GM19238 (cell line): ENCODE results near the gene HCRTR1.

Experiments
- DNase-seq: peaks from one replicate; pipeline ENCODE4 v3.0.0; 2011; ENCODE audit warnings: low spot score; ENCODE audit not compliant: insufficient read length

Gene HCRTR1

DNA sequence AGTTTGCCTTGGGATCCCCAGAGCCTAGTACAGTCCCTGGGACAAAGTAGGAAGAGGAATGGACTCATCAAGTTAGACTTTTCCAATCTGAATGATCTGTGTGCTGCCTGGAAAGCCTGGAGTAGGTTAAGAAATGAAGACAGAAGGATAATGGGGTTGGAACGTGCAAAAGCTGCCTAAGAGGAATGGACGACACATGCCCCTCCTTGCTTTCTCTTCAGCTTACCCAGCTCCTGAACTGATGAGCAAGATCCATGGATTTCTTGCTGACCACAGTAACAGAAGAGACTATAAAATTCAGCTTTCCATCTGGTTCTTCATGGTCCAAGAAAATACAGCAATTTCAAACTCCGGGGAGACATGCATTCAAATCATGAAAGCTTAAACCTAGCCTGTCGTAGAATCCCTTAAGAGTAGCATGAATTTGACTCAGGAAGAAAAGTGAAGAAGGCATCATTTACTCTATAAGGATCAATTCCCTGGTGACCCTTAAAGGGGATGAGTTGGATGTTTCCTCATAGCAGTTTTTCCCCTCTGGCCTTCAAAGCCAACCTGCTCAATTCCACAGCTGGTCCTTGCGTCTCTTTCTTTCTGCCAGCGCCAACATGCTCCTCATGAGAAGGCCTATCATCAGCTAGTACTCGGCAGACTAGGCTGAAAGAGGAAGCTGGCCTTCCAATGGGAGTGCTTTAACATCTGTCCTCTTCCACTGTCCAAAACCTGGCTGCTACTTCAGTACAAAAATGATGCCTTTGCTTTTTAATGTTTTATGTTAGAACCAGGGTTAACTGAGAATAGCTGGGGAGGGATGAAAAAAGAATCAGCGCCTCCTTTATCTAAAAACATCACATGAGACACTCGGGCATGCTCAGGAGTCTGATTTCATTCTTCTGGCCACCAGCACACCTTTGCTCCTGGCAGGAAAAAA, 32.9 kb downstream of the HCRTR1 start:
- DNase-seq, result no peak

DNA sequence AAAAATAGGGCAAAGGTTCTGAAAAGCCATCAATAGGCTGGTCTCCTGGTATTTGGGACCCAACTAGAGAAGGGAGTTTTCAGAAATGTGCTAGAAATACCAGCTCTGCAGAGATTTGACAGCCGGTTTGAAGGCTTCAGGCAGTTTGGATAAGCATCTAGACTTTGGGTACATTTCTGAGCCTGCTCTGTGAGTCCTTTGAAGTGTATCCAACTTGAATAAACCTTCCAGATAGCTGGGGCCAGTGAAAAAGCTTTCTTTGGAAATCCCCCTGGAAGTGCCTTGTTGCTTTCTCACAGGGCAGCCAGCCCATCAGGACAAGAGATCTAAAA, 33.6 kb downstream of the HCRTR1 start:
- no peak for DNase-seq

DNA sequence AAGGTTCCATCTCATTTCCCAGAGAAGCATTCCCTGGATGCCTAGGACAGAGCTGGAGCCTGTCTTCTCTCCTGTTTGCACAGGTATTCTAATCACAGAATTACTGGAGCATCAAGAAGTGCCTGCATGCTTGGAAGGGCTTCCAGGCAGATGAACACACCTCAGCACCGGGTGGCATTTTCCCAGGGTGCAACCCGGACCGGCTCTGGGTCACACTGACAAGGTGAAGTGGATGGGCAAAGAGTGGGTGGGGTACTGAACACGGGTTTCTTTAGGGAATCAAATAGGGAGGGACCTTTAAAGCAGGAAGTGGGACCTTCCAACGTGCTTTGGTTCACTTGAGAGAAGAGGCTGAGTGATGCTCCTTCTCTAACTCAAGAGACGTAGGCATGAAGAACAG, 34.3 kb downstream of the HCRTR1 start:
- DNase-seq, result no peak

DNA sequence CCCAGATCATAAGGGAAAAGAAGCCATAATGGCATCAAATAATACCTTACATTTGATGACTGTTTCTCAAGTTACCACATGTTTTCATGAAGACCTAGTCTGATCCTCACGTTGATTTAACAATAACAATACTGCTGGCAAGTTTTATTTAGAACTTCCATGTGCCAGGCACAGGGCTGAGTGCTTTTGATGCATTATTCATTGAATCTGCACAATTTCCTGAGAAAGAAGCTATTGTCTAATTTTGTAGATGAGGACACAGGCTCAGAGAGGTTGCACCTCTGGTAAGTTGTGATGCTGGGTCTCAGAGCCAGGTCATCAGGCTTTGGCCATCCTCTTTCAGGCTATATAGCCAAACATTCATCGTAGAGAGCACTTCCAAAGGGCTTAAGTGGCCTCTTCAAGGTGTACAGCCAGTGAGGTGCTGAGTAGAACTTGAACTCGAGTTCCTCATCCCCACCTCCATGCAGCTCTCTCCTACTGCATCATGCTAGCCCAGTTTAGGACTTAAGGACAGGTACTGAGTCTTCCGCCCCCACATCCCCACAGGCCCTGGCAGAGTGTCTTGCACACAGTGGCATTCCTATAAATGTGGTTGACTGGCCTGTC, 35.5 kb downstream of the HCRTR1 start:
- DNase-seq, result no peak

DNA sequence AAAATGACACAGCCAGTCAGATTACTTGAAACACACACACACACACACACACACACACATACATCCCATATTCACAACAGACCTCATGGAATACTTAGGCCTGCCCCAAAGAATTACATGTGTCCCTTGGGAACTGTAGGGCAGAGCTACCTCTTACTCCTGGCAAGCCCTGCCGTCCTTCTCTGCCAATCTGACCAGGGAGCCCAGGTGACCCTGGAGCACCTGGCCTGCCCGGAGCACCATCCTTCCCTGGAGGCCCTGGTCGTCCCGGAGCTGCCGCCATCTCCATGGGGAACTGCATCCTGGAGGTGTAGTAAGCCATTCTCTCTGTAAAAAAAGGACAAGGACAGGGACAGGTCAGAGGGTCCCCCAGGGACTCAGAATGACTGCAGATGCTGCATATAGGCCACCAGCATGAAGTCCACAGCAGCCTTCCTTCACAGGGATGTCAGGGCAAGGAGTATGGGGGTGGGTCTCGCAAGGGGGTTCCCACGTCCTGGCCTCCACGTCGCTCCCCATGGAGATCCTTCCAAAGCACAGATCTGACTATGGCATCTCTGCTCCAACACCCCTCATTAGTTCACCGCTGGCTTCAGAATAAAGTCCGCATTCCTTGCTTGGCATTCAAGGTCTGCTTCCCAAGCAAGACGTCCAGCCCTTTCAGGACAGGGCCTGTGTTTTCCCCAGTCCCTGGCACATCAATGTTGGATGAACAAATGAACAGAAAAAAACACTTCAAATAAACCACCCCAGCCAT, 36.4 kb downstream of the HCRTR1 start:
- DNase-seq, result no peak

DNA sequence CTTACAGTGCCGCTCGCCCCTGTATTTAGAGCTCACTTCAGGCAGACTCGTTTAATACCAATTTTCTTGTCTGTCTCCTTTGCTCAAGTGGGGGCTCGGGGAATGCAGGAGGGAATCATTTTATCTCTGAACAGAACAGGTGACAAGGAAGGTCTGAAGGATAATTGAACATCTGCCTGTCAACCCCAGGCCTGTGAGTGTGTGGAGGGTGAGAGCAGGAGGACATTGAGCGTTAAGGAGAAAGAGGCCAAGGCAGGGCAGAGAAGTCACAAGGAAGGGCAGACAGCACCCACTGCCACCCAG, 36.9 kb downstream of the HCRTR1 start:
- no peak for DNase-seq

DNA sequence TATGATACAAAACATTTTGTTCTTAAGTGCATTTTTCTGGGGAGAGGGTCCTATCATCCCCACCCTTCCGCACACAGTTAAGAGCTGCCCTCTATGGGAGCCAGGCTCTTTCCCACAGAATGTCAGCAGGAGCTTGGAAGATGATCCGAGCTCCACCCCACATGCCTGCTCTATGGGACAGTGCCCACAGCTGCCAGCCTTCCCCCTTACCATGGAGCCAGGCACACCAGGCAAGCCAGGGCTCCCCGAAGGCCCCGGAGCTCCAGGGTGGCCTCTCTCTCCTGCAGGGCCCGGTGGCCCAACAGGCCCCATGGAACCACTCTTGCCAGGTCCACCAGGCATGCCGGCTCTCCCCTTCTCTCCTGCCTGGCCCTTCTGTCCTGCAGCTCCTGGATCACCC, 37.6 kb downstream of the HCRTR1 start:
- no peak for DNase-seq

DNA sequence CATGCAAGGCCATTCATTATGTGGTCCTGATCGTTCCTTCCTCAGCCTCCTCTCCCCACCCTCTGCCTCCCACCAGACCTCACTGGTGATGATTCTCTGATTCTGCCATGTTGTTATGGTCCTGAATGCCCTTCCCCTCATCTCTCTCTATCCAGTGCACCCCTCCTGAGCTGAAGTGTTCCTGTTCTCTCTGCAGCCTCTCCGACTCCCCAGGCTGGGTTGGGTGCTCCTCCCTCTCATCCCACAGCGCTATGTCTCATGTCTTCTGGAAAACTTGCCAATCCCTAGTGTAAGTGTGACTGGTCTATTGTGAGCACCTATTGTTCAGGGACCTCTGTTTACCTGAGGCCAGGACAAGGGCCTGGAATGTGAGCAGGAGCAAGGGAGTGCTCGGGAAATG, 38.3 kb downstream of the HCRTR1 start:
- DNase-seq, result no peak

DNA sequence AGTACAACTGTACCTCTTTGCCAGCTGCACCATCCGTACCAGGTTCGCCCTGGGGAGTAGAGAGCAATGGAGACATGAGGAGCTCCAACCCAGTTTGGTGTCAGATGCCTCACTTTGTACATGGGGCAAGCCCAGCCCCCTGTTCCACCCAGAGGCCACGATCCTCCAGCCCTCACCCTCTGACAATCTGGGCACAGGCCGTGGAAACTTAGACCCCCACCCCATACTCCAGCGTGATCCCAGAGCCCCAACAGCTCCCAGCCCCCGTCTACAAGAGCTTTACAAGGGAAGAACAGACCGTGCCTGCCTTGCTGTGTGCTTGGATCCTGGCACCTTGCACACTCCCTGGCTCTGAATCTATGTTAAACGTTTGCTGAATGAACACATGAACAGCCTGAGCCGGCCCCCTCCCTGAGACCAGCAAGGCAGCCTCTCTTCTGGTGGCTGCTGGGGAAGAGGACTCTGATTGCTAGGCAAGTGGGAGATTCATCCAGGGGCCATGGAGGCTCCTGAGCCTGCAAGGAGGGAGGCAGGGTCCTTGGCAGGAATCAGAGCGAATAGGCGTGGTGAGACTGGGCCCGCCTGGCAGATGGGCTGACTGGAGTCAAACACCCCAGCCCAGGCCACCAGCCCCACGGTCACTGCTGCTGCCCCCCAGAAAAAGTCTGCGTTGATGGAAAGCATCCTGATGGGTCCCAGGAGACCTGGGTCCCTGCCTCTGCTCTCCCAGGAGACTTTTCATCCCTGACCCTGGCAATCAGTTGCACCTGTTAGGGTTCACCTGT, 39.7 kb downstream of the HCRTR1 start:
- no peak for DNase-seq

DNA sequence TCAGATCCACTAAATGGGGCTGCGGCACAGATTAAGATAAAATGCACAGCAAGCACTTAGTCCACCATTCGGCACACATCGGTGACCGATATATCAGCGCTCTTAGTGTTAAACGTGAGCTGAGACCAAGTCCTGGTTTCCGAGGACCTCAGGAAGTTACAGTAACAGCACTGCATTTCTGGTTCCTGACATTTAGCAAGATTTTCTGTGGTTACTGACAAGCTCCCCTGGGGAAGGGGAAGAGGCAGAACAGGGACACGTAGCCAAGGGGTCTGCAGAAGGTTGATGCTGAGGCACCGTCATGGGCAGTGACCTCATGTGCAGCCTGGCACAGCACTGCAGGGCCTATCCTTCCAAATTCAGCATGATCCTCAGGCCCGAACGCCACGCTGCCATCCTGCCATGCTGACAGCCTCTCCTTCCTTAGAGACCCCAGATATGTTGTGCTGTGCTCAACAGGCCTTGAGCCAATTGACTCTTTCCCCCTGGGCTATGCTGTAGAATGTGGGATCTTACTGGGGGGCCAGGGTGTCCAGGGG, 40.6 kb downstream of the HCRTR1 start:
- DNase-seq, result no peak

DNA sequence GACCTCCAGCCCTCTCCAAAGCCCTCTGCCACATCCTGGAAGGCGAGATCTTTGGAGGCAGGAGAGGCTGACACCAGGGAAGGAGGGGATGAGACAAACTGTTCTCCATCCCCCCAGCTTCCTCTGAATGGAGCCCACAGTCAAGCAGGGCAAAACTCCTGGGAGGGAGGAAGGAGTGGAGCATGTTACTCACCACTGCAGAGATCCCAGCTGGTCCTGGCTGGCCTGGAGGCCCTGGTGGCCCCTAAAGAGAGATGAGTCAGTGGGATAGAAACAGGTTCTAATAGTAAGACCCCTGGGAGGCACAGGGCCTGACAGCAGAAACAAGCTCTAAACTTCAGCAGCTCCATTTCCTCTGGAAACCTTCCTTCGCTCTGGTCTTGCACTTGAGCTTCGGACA, 41.2 kb downstream of the HCRTR1 start:
- no peak for DNase-seq

DNA sequence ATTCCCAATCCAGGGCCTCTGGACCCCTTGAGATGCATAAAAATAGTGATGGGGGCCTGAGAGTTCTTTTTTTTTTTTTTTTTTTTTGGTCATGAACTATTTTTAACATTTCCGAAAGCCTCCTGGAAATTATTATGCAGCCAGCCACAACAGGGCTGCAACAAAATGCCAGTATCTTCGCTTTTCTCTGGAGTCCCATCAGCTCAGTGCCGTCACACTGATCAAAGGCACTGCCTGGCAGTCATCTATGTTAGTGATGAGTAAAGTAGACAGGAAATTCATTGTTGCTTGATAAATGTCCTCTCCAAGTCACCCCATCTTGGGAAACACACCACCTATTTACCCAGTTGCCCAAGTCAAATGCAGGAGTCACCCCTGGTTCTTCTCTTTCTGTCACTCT, 42.4 kb downstream of the HCRTR1 start:
- DNase-seq, result no peak

DNA sequence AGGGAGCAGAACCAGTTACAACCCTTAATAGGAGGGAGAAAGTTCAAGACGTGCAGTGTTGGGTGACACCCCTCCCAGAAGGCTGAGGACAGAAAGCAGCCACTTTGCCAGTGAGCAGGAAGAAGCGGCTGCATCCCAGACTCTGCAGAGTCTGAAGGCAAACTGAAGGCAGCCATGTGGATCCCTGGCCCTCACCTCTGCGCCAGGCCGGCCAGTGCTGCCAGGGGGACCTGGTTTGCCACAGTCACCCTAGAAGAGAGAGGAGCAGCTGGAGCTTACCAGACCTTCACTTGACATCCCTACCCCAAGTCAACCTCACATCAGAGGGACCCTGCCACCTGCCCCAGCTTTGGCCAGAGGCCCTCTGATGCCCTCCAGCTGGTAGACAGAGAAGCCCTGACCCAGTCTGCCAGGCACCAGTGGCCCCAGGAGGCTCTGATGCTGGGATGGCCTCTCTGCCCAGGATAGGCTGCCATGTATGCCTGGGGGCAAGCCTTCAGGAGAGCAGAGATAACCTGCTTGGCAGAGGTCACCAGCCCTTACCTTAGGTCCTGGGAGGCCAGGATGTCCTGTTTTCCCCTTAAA, 43.5 kb downstream of the HCRTR1 start:
- no peak for DNase-seq

DNA sequence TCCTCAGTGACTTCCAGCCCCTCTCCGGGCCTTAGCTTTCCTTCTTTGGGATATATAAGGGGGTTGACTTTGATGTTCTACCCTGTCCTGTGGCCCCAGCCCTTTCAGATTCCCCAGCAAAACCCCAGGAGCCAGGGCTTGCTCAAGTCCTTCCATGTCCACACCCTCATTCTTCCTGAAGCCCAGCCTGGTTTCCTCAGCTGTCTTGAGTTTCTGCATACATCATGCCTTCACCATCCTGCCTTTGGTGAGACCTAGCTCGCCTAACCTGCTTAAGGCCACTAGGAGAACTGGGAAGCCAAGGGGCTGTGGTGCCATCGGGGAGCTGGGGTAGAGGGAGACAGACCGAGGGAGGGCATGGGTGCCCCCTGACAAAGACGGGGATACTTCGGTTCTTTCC, 44.4 kb downstream of the HCRTR1 start:
- no peak for DNase-seq

DNA sequence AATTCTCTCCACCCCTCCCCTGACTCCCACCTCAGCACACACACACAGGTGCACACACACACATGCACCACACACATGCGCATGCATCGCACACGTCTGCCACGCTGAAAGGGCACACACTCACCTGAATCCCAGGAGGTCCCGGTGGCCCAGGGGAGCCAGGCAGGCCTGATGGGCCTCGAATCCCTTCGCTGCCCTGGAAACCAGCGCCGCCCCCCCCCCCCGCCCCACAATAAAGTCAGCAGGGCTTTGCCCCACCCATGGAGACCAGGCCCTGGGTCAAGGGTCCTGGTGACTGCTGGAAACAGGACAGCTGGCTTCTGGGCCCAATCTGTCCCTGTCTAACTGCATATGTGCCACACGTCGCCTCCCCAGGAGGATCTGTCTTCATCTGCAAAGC, 45.0 kb downstream of the HCRTR1 start:
- no peak for DNase-seq

DNA sequence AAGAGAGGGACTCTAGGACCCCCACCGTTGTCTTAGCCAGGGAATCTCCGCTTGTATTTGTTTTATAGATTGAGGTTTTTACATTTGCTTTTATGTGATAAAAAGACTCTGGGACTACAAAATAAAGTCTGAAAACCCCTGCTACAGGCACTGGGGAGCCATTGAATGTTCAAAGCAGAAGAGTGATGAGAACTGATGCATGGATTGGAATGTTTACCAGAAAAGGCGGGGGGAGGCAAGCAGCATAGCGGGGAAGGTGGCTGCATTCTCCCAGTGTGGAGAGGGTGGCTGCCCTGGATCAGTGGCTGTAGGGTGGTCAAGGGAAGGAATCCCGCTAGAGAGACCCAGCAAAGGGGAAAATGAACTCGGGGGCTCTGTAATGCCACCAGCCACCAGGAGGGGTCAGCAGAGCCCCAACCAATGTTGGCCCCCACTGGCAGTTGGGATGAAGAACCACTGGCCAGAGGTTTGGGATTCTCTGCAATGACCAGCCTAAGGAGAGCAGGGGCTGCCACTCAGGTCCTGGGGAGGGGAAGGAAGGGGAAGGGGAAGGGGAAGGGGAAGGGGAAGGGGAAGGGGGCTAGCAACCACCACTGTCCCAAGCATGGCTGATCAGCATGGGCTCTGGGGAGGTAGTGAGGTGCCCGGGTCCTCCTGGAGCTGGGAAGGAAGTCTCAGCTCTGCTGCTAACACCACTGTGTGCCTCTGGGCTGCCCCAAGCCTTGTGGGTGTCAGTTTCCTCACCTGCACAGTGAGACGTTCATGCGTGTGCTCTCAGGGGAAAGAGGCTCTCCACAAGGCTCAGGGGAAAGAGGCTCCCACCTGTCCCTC, 46.3 kb downstream of the HCRTR1 start:
- DNase-seq, result peak; percentile 72

DNA sequence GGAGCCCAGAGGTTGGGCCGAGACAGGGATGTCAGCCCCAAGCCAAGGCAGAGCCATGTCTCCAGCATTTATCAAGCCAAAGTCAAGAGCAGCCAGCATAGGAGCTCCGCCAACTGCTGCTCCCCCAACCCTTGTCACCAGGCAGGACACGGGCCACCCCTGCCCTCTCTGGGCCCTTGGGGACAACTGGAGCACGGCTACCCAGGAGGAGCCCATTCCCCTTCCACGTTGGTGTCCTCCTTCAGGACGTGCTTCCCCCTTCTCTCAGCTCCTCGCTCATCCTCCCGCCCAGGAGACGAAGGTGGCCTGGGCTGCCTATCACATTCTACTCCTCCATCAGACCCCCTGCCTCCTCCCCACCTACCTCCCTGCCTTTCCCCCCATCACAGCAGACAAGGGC, 47.0 kb downstream of the HCRTR1 start:
- DNase-seq, result no peak

DNA sequence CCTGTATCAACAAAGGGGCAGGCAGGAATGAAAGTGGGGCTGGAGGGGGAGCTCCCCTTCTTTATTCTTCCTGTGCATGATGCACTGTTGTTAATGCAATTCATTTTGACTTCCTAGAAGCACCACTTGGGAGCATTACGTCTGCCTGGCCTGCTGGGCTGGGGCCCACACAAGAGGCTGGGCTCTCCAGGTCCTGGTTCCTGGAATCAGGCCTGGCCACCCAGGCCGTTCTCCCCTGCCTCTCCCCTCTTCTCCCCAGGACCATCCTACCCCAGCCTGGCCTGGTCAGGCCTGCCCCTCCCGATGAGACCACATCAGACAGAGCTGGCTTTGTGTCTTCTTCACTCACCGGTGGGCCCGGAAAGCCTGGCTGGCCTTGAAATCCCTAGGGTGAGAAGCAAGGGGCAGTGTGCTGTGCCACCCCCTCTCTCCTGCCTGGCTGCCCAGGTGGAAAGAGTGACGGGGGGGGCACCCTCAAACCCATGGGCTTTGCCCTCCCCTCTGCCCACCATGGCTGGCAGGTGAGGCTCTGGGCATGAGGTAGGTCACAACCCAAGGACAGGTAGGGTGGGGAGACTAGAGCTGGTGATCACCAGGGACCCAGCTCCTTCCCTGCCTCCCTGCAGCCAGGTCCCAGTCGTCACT, 47.9 kb downstream of the HCRTR1 start:
- DNase-seq, result no peak

DNA sequence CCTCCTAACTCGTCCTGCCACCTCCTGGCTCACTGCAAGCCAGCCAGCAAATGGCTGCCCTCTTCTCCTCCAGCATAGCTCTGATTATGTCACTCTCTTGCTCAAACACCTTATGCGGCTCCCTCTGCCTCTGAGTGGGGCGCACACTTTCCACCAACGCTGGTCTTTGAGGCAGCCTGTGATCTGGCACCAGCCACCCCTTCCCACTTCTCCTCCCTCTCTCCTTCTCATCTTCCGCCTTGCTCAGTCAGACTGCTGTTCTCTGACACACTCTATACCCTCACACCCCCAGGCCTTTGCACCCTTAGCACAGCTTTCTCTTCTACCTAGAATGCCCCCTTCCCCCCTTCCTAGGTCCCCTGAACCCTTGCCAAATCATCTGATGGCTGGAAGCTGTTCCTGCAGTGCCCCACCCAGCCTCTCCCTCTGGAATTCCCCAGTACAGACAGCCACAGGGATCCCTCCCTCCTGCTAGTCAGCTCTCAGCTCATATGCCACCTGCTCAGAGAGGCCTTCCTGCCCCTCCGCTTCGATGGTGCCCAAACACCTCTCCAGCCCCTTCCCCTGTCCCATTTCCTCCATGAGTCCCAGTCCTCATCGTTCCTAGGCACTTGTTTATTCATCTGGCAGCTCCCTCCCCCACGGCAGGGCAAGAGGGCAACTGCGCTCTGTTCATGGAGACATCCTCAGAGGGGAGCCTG, 48.9 kb downstream of the HCRTR1 start:
- DNase-seq, result no peak
